Activated CD8-positive, alpha-beta T cell treated with anti-CD3 and anti-CD28 coated beads for 36 hours (primary cell): ENCODE measurements around the gene UBXN6. TPM values are rescaled to one million over a fixed set of nuclear protein-coding genes. Genes with fewer than 3 reads are reported as not detected.

Experiments
- ATAC-seq: fragments of 200-7000 bp; cut with Tn5 transposase; one replicate; pipeline ENCODE4 v1.10.0; 2021; ENCODE audit warnings: mild to moderate bottlenecking, moderate library complexity
- CTCF ChIA-PET: fragments of 350-600 bp; sonication (Branson Sonifier 250); formaldehyde crosslinking; loops from one replicate; lab custom pipeline; 2021; ENCODE audit warnings: antibody characterized with exemption; lab: Charles Lee
- POLR2A ChIA-PET: fragments of 350-600 bp; sonication (Branson Sonifier 250); formaldehyde crosslinking; loops from one replicate; lab custom pipeline; 2021; ENCODE audit warnings: antibody characterized with exemption; lab: Charles Lee
- DNase-seq: peaks from one replicate; pipeline ENCODE4 v3.0.0-alpha.2; 2020
- H3K27ac Mint-ChIP-seq: one replicate; pipeline ENCODE4 v1.8.0; 2021; ENCODE audit warnings: mild to moderate bottlenecking, mixed read lengths
- H3K27me3 Mint-ChIP-seq: one replicate; pipeline ENCODE4 v1.8.0; 2021; ENCODE audit warnings: mixed read lengths
- H3K36me3 Mint-ChIP-seq: one replicate; pipeline ENCODE4 v1.8.0; 2021; ENCODE audit warnings: low read depth, mixed read lengths
- H3K4me1 Mint-ChIP-seq: one replicate; pipeline ENCODE4 v1.8.0; 2021; ENCODE audit warnings: low read depth, mixed read lengths
- H3K4me3 Mint-ChIP-seq: one replicate; pipeline ENCODE4 v1.8.0; 2021; ENCODE audit warnings: mild to moderate bottlenecking, moderate library complexity, mixed read lengths
- H3K9me3 Mint-ChIP-seq: one replicate; pipeline ENCODE4 v1.8.0; 2021; ENCODE audit warnings: mixed read lengths
- intact Hi-C: fragments of 100-400 bp; cut with micrococcal nuclease; formaldehyde crosslinking; loops from one replicate; pipeline ENCODE4 v1.10.0; 2022
- total RNA-seq, 2 experiments: library from RNA; stranded (reverse); gene quantifications; one replicate each; pipeline ENCODE4 v1.2.3, GENCODE V29; 2021
- TF ChIP-seq, protein P1 (sequence below): fragments of 200-600 bp; IDR thresholded peaks from one replicate; pipeline ENCODE4 v1.8.0; 2022; ENCODE audit warnings: antibody characterized with exemption, mild to moderate bottlenecking

UBXN6 gene
- total RNA-seq, 2 experiments from 2014 or later = 35.8 to 36.5 TPM

DNA sequence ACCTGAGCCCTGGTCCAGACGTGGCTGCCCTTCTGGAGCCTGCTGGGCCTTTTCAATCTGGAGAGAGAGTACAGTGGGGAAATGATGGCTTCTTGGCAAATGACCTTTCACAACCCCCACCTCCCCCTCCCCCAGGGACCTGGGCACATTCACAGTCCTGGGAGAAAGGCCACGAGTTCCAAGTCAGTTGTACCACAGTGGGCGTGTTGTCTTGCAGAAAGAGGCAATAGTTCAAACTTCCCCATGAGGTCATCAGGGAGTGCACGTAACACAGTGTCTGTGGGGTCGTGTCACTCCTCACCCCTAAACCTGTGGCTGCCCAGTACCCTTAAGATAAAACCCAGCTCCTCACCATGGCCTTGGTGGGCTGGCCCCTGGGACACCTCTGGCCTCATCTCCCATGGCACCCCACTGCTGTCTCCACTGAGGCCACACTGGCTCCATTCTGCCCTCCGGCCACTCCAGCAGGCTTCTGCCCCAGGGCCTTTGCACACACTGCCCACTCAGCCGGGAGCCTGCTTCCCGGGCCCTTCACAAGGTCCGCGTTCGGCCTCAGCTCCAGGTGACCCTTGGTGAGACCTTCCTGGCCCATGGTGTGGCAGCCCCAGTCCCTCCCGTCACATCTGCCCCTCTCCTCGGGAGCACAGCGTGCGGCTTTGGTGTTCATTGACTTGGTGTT lies 47.4 kb upstream of the UBXN6 start:
- H3K4me1 Mint-ChIP-seq = peaks cover 8% of the 10 kb centered on the region
- DNase-seq (no peak), ATAC-seq (no peak)
- H3K4me3 Mint-ChIP-seq = no peak overlapping the region
- H3K27me3 Mint-ChIP-seq = no peaks in the 10 kb centered on the region
- ChIA-PET POLR2A (no interaction called here), CTCF (no interaction called here)
- H3K9me3 Mint-ChIP-seq = no peaks in the 10 kb centered on the region
- intact Hi-C loops = no loop called here
- TF ChIP-seq, protein P1, sequence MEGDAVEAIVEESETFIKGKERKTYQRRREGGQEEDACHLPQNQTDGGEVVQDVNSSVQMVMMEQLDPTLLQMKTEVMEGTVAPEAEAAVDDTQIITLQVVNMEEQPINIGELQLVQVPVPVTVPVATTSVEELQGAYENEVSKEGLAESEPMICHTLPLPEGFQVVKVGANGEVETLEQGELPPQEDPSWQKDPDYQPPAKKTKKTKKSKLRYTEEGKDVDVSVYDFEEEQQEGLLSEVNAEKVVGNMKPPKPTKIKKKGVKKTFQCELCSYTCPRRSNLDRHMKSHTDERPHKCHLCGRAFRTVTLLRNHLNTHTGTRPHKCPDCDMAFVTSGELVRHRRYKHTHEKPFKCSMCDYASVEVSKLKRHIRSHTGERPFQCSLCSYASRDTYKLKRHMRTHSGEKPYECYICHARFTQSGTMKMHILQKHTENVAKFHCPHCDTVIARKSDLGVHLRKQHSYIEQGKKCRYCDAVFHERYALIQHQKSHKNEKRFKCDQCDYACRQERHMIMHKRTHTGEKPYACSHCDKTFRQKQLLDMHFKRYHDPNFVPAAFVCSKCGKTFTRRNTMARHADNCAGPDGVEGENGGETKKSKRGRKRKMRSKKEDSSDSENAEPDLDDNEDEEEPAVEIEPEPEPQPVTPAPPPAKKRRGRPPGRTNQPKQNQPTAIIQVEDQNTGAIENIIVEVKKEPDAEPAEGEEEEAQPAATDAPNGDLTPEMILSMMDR = no peak
- H3K36me3 Mint-ChIP-seq = peaks cover 3% of the 10 kb centered on the region
- no peak overlapping the region for H3K27ac Mint-ChIP-seq

DNA sequence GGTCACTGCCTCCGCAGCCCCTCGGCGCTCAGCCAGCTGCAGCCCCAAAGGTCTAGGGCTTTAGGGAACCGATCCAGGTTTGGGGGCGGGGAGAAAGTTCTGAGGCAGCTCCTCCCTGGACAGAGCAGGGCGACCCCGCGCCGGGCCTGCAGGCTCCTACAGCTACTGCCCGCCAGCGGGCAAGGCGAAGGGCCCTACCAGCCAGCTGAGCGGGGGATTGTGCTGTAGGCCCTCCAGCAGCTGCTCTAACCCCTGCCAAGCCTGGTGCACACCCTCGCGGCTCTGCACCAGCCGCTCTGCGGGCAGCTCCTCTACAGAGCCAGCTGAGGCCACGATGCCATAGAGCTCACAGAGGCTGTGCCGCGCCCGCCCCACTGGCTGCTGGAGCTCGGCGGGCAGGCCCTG lies 46.7 kb upstream of the UBXN6 start:
- Mint-ChIP-seq H3K27ac (no peak overlapping the region), H3K9me3 (no peaks in the 10 kb centered on the region), H3K36me3 (peaks cover 3% of the 10 kb centered on the region), H3K27me3 (no peaks in the 10 kb centered on the region), H3K4me1 (peaks cover 8% of the 10 kb centered on the region), H3K4me3 (no peak overlapping the region)
- intact Hi-C loops = no loop called here
- DNase-seq = no peak
- no peak for ATAC-seq
- ChIA-PET CTCF (no interaction called here), POLR2A (no interaction called here)
- TF ChIP-seq, protein P1 = no peak

DNA sequence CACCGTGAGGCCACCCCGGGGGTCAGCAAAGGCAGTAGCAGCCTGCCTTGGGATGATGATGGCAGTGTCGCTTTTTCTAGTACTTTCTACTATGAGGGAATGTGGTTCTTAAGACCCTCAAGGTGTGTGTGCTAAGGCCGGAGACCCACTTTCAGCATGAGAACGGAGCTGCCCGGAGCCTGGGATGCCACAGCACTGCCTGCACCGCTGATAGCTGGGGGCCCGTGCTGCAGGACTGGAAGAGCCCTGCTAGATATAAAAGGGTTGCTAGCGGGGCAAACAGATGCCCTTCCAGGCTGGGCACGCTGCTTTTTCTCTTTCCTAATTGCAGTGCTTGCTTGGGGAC lies 46.2 kb upstream of the UBXN6 start:
- TF ChIP-seq, protein P1 = no peak
- intact Hi-C loops = no loop called here
- Mint-ChIP-seq H3K9me3 (no peaks in the 10 kb centered on the region), H3K27me3 (no peaks in the 10 kb centered on the region), H3K27ac (no peak overlapping the region), H3K4me1 (peaks cover 8% of the 10 kb centered on the region), H3K36me3 (peaks cover 3% of the 10 kb centered on the region), H3K4me3 (no peak overlapping the region)
- CTCF ChIA-PET = interaction anchor here (1.2 kb wide), 1 partner anchor 22 kb away, joined by 4 read pairs; no protein-coding TSS in a partner anchor
- DNase-seq (no peak), ATAC-seq (no peak)
- POLR2A ChIA-PET = no interaction called here

DNA sequence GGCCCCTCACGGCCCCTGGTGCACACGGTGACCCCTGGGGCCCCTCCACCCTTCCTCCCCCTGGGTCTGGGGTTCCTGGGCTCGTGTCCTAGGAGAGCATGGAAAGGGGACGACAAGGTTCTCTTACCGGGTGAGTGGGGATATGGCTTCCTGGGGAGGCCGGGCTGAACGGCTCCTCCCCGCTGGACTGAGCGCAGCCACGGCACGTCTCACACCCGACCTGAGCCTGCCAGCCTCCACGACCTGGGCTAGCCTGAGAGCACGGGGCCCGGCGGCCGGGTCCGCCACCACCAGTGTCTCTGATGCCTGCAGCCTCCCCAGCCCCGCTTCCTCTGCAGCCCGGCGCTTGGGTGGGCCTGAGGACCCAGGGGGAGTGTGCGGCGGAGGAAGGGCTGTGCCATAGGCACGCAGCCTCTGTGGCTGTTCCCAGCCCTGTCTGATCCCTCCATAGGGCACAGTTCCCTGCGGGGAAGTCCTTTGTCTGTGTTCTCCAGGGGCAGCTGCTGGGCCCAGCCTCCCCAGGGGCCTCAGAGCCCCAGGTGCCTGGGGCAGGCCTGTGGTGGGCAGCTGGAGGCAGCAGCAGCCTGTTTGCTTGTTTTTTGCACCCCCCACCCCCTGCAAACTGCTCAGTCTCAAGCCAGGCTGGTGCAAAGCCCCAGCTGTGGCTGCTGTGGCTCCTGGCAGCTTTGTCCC lies 45.7 kb upstream of the UBXN6 start:
- Mint-ChIP-seq H3K9me3 (no peaks in the 10 kb centered on the region), H3K36me3 (peaks cover 3% of the 10 kb centered on the region), H3K27ac (no peak overlapping the region), H3K4me3 (no peak overlapping the region), H3K27me3 (no peaks in the 10 kb centered on the region), H3K4me1 (peaks cover 8% of the 10 kb centered on the region)
- ATAC-seq (no peak), DNase-seq (no peak)
- TF ChIP-seq, protein P1 = no peak
- intact Hi-C loops = no loop called here
- ChIA-PET CTCF (interaction anchor here (1.2 kb wide), 1 partner anchor 22 kb away, joined by 4 read pairs; no protein-coding TSS in a partner anchor), POLR2A (no interaction called here)
